ENCODE measurements around the gene GPBP1L1.

GRCh38 chr1:45716700-45717099 lies 30.4 kb upstream of the GPBP1L1 start:
- TF ChIP-seq POLR2AphosphoS5 (IDR thresholded peaks at IDR 0.05; ENCODE audit: borderline replicate concordance, low read depth, low read length) (no peak), FOXP2 (optimal IDR thresholded peaks at IDR 0.05; ENCODE audit: control extremely low read depth, extremely low read length, insufficient read depth) (no peak), EZH2 (IDR thresholded peaks at IDR 0.05) (no peak)
